CD4-positive, alpha-beta T cell treated with Interleukin-6 at 100 ng/mL for 8 hours (primary cell): ENCODE results near the gene CACNA1C.

ENCODE experiments used
- DNase-seq: peaks from one replicate; pipeline ENCODE4 v3.0.0-alpha.2; 2020; ENCODE audit warnings: mixed read lengths, low spot score

Gene CACNA1C

GRCh38 chr12:2035431-2036055, 17.2 kb upstream of the CACNA1C start:
- no peak for DNase-seq

DNA sequence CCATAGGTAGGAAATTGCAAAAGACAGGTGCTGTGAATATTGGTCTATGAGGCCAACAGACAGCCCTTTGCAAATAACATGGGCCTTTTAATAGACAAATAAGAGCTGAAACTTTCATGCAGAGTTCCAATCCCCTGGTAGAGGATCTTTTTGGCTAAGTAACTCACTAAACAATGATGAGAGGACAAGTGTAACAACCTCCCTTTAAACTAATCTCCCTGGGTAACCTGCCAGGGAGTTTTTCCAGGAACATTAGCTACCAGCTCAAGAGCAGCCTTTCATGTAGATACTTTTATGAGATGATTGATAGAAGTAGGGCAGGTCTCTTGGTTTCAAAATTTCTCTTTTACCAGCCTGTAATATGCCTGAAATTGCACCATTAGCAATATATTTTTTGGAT, 13.8 kb upstream of the CACNA1C start:
- no peak for DNase-seq

- no peak for DNase-seq
Observed at GRCh38 chr12:2043054-2043453, 9.7 kb upstream of the CACNA1C start.

DNA sequence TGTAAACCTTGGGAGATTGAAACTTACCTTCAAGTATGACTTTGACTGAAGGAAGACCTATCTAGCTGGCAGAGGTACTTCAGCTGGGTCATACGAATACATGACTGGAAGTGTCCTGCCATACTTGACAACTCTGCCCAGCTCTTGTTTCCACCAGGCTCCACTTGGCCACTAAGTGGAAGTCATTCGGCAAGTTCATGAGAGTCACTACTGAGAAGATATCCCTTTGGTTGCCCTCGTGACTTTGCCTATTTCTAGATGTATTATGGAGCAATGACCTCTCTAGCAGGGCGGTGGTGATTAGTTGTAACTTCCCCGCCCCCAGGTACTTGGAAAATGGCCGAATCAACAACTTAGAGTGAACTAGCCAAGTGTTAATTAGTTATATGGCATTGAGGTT, 8.6 kb upstream of the CACNA1C start:
- no peak for DNase-seq

- no peak for DNase-seq
Observed at GRCh38 chr12:2046957-2047356, 5.8 kb upstream of the CACNA1C start.

- no peak for DNase-seq
Observed at GRCh38 chr12:2047752-2048151, 5.0 kb upstream of the CACNA1C start.

- no peak for DNase-seq
Observed at GRCh38 chr12:2049604-2050540, 2.9 kb upstream of the CACNA1C start.

DNA sequence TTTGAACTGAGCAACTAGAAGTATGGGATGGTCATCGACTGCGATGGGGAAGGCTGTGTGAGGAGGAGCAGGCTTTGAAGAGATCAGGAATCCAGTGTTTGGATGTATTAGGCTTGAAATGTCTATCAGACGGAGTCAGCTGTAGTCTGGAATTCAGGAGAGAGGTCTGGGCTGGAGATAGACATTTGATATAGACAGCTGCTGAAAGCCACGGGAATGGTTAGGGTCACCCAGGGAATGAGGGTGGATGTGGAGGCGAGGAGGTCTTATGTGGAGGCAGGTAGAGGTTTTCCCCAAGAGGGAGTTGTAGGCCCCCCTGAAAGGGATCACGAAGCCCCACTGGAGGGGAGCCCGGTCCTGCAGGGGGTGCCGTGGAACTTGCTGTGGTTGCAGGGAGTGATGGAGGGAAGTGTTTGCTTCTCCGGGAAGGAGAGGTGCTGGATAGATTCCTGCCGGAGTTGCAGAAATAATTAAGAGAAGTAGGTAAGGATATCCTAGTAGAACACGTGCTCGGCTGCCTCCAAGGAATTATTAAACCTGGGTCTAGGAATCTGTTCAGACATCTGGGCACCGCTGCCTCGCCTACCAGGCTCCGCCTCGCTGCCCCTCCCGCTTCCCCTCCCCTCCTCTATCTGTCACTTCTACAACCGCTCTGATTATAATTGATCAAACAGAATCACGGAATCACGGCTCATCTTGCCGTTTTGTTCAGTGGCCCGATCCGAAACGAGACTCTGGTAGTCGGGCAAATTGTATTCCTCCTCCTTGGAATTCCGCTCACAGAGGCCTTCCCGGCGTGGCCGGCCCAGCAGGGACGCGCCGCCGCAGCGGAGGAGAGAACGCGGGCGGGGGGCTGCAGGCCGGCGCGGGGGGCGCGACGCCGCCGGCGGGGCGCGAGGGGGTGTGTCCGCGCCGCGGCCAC, 826 bp upstream of the CACNA1C start:
- DNase-seq: no peak

GRCh38 chr12:2053691-2054090, 904 bp downstream of the CACNA1C start:
- DNase-seq: no peak

- DNase-seq: no peak
Observed at GRCh38 chr12:2054091-2055018, 1.6 kb downstream of the CACNA1C start.

GRCh38 chr12:2057041-2057794, 4.4 kb downstream of the CACNA1C start:
- DNase-seq: no peak

DNA sequence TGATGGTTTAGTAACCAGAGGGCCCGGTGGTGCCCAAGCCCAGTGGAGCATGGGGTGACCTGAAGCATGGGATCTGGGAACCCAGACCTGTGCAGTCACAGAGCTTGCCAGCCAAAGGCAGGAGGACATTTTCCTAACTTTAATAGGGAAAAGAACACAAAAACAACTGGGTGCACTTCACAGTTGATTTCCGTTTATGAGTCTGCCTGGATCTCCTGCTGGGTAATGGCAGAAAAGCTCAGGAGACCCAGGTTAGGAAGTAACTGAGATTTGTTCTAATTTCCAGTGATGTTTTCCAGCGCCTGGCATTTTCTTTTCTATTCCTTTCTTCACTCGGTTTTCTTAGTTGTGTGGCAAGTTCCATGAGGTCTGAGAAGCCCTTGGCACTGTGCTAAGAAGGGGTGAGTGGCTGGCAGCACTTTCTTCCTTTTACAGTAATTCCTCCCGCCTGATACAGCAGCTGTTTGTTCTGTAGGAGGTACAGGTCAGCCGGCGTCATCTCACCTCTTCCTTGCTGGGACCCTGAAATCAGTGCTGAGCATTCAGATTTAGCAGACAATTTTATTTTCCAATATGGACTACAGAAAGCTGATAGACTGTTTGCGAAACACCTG, 5.1 kb downstream of the CACNA1C start:
- no peak for DNase-seq

GRCh38 chr12:2058837-2059236, 6.0 kb downstream of the CACNA1C start:
- DNase-seq: no peak

- no peak for DNase-seq
Observed at GRCh38 chr12:2061402-2061801, 8.6 kb downstream of the CACNA1C start.

DNA sequence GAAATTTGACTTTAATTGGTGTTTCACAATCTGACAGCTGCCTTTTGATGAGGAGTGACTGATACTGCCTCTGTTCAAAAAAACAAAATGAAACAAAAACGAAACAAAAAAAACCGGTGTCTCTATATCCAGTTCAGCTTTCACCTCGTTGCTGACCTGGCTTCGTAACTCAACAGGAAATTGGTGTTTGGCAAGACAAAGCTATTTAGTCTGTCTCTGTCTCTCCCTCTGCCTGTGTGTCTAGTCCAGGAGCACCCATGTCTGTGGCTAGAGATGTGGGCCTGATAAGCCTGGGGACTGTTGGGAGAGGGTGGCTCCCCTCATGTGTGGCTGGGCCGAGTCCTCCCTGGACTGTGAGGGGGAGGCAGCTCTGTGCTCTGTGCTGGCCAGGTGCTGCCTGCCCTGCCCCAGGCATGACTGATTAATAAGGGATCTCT, 11.3 kb downstream of the CACNA1C start:
- peak; percentile 25 for DNase-seq

DNA sequence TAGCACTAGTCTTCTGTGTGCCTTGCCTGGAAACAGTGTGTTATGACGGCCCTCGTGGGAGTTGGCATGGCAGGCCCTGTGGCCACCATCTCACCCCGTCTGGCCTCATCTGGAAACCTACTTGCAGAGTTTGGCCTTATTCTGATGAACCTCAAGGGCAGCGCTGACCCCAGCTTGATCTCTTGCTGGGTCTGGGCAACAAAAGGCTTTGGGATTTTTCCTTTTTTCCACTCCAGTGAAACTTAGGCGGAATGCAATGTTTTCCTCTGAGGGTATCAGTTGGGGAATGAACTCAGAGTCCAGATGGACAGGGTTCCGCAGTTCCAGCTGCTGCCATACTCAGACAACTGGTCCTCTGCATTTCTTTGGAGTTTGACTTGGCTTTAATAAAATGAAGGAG, 15.9 kb downstream of the CACNA1C start:
- DNase-seq: no peak

- no peak for DNase-seq
Observed at GRCh38 chr12:2070440-2071045, 17.8 kb downstream of the CACNA1C start.

GRCh38 chr12:2074792-2075191, 22.0 kb downstream of the CACNA1C start:
- no peak for DNase-seq

- no peak for DNase-seq
Observed at GRCh38 chr12:2075508-2076195, 22.9 kb downstream of the CACNA1C start.
